ENCODE measurements around the gene FTCD. TPM values are rescaled to one million over a fixed set of nuclear protein-coding genes. Genes with fewer than 3 reads are reported as not detected.

FTCD gene
- total RNA-seq, 1 donor from 2014 or later = 0.33 TPM

- Histone ChIP-seq H3K36me3 (ENCODE audit: control insufficient read depth, insufficient read depth, low read length) (no peaks in the 10 kb centered on the region), H3K4me3 (ENCODE audit: low read depth, low read length) (no peak overlapping the region), H3K27me3 (ENCODE audit: control insufficient read depth, insufficient read depth, low read length) (peaks cover 7% of the 10 kb centered on the region)
- no peak for TF ChIP-seq CTCF (IDR thresholded peaks at IDR 0.05; ENCODE audit: insufficient read depth, low read length, poor library complexity, severe bottlenecking)
- DNase-seq (ENCODE audit: low read depth) = no peak
Observed at GRCh38 chr21:46131838-46132651, 23.3 kb downstream of the FTCD start.

- Histone ChIP-seq H3K4me3 (ENCODE audit: low read depth, low read length) (no peak overlapping the region), H3K27me3 (ENCODE audit: control insufficient read depth, insufficient read depth, low read length) (peaks cover 3% of the 10 kb centered on the region), H3K36me3 (ENCODE audit: control insufficient read depth, insufficient read depth, low read length) (no peaks in the 10 kb centered on the region)
- no peak for DNase-seq (ENCODE audit: low read depth)
- no peak for TF ChIP-seq CTCF (IDR thresholded peaks at IDR 0.05; ENCODE audit: insufficient read depth, low read length, poor library complexity, severe bottlenecking)
Observed at GRCh38 chr21:46131588-46131837, 23.9 kb downstream of the FTCD start.

GRCh38 chr21:46130831-46131587, 24.4 kb downstream of the FTCD start:
- no peak for DNase-seq (ENCODE audit: low read depth)
- Histone ChIP-seq H3K4me3 (ENCODE audit: low read depth, low read length) (no peak overlapping the region), H3K36me3 (ENCODE audit: control insufficient read depth, insufficient read depth, low read length) (no peaks in the 10 kb centered on the region), H3K27me3 (ENCODE audit: control insufficient read depth, insufficient read depth, low read length) (no peaks in the 10 kb centered on the region)
- TF ChIP-seq CTCF (IDR thresholded peaks at IDR 0.05; ENCODE audit: insufficient read depth, low read length, poor library complexity, severe bottlenecking) = no peak

GRCh38 chr21:46129846-46130651, 25.3 kb downstream of the FTCD start:
- DNase-seq (ENCODE audit: low read depth) = no peak
- Histone ChIP-seq H3K4me3 (ENCODE audit: low read depth, low read length) (no peak overlapping the region), H3K27me3 (ENCODE audit: control insufficient read depth, insufficient read depth, low read length) (no peaks in the 10 kb centered on the region), H3K36me3 (ENCODE audit: control insufficient read depth, insufficient read depth, low read length) (no peaks in the 10 kb centered on the region)
- no peak for TF ChIP-seq CTCF (IDR thresholded peaks at IDR 0.05; ENCODE audit: insufficient read depth, low read length, poor library complexity, severe bottlenecking)

GRCh38 chr21:46128933-46129571, 26.3 kb downstream of the FTCD start:
- H3K4me3 ChIP-seq (ENCODE audit: low read depth, low read length) = no peak overlapping the region
- H3K27me3 ChIP-seq (ENCODE audit: control insufficient read depth, insufficient read depth, low read length) = no peaks in the 10 kb centered on the region
- H3K36me3 ChIP-seq (ENCODE audit: control insufficient read depth, insufficient read depth, low read length) = no peaks in the 10 kb centered on the region
- no peak for TF ChIP-seq CTCF (IDR thresholded peaks at IDR 0.05; ENCODE audit: insufficient read depth, low read length, poor library complexity, severe bottlenecking)
- DNase-seq (ENCODE audit: low read depth) = no peak
